ENCODE data around the gene SLF2.
A peak's percentile ranks its signal among the peaks of the same experiment; 100 is the strongest.

The SLF2 gene

GRCh38 chr10:100866575-100867098 lies 46.1 kb upstream of the SLF2 start:
- TF ChIP-seq, protein P1, sequence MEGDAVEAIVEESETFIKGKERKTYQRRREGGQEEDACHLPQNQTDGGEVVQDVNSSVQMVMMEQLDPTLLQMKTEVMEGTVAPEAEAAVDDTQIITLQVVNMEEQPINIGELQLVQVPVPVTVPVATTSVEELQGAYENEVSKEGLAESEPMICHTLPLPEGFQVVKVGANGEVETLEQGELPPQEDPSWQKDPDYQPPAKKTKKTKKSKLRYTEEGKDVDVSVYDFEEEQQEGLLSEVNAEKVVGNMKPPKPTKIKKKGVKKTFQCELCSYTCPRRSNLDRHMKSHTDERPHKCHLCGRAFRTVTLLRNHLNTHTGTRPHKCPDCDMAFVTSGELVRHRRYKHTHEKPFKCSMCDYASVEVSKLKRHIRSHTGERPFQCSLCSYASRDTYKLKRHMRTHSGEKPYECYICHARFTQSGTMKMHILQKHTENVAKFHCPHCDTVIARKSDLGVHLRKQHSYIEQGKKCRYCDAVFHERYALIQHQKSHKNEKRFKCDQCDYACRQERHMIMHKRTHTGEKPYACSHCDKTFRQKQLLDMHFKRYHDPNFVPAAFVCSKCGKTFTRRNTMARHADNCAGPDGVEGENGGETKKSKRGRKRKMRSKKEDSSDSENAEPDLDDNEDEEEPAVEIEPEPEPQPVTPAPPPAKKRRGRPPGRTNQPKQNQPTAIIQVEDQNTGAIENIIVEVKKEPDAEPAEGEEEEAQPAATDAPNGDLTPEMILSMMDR (IDR thresholded peaks at IDR 0.05; ENCODE audit: borderline replicate concordance, insufficient read depth, low read depth, low read length), result no peak
- no peak overlapping the region for H3K4me3 ChIP-seq (ENCODE audit: low read depth, low read length)

DNA sequence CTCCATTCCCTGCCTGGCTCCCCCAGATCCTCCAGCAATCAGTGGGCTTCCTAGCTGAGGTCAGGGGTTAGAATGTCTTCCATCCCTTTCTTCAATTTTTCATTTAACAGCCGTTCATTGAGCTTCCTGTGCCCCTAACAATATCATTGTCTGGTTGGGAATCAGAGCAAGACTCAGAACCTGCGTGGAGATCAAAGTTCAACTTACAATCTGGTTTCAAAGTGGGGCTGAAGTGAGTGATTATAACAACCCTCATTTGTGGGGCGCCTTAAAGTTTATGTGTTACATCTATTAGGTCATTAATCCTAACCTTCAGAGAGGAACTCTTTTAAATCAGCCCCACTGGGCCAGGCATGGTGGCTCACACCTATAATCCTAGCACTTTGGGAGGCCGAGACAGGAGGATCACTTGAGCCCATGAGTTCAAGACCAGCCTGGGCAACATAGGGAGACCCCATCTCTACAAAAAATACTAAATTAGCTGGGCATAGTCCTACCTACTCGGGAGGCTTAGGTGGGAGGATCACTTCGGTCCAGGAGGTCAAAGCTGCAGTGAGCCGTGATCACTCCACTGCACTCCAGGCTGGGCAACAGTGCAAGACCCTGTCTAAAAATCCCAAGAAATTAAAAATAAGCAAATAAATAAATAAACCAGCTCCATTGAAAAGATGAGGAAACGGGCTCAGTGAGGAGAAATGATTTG lies 45.4 kb upstream of the SLF2 start:
- no peak overlapping the region for H3K4me3 ChIP-seq (ENCODE audit: low read depth, low read length)
- TF ChIP-seq, protein P1 (IDR thresholded peaks at IDR 0.05; ENCODE audit: borderline replicate concordance, insufficient read depth, low read depth, low read length), result no peak

DNA sequence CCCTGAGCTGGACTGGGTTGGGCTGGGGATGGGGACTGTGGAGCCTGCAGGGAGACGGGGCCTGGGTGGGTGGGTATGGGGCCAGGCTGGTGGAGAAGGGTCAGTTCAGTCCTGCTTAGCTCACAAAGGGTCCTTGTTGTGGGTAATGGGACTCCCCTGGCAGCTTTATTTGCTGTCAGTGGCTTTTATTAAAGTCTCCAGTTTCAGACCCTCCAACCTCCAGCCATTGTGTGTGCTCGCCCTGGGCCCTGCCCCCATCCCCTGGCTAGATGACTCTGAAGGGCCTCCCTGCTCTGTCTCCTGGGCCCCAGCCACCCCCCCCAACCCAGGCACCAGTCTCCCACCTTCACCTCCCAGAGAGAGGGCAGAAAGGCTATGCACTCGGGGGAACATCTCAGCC lies 44.4 kb upstream of the SLF2 start:
- TF ChIP-seq, protein P1 (IDR thresholded peaks at IDR 0.05; ENCODE audit: borderline replicate concordance, insufficient read depth, low read depth, low read length), result no peak
- no peak overlapping the region for H3K4me3 ChIP-seq (ENCODE audit: low read depth, low read length)

DNA sequence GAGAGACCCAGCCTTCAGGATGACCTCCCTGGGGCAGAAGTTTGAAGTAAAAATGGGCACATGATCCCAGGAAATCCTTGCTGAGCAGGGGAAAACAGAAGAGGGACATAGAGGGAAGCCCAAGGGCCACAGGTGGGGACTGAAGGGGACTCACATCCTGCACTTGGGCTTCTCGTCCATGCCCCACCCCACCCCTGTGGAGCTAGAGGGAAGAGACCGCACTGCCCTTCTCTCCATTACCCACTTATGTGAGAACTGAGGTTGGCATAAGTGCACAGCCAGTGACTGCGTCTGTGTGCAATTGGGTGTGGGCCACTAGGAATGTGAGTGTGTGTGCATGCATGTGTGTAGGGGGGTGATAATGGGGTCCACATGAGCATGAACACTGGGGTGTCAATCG lies 43.4 kb upstream of the SLF2 start:
- TF ChIP-seq, protein P1 (IDR thresholded peaks at IDR 0.05; ENCODE audit: borderline replicate concordance, insufficient read depth, low read depth, low read length), result no peak

DNA sequence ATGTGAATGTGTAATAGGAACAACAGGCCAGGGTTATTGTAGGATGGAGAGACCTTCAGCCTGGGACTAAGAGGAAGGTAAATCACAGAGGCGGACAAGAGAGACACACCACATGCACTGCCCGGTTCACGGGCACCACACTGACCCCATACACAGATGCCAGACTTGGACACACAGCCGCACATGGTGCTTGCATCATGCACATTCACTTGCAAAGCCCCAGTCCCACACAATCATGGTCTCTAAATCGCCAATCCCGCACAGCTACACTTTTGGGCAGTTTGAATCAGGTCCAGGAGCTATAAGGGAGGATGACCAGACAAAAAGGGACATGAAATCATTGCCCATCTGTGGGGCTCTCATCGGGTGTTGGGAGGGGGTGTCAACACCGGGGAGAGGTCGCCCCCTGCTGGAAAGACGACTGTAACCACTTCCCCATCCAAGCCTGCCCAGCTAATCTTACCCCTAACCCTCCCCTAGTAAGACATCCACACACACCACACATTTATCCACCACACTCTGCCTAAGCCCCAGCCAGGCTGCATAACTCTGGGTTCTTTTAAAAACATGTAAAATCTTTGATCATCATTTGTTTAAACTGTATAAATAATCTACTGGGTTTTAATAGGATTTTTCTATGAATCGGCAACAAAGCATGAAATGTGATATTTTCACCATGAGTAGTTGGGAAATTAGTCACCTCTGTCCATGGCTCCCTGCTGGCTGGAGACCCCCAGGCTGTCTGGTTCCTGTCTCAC lies 40.5 kb upstream of the SLF2 start:
- H3K4me3 ChIP-seq (ENCODE audit: low read depth, low read length), result no peak overlapping the region
- TF ChIP-seq, protein P1 (IDR thresholded peaks at IDR 0.05; ENCODE audit: borderline replicate concordance, insufficient read depth, low read depth, low read length), result peak; percentile 69

More for the DNA sequence above, 43.4 kb upstream of the SLF2 start:
- H3K4me3 ChIP-seq (ENCODE audit: low read depth, low read length), result no peak overlapping the region

DNA sequence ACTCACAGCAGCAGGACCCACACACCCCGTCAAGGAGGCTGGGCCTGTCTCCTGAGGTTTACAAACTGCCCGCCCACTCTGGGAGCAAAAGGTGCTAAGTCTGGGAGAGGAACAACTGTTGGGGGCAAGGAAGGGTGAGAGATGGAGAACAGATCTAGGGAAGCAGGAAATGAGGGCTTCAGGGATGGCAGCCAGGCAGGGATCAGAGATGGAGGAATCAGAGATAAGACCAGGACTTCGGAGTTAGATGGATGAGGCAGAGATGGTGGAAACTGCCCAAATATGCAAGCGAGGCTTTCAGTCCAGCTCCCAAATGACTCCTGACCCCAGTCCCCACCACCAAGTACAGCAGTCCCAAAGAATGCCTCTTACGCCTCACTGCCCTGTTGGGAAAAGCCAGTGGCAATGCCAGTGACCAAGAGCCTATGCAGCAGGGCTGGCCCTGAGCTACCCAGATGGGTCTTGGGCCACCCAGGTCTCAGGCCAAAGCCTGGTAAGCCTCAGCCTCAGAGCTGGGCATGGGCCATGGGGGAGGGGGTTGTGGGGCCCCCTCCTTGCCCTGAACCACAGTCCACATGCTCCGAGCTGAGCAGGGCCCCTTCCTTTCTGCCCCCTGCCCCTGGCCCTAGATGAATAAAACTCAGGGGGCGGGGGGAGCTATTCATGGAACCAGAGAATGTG lies 39.5 kb upstream of the SLF2 start:
- no peak overlapping the region for H3K4me3 ChIP-seq (ENCODE audit: low read depth, low read length)
- TF ChIP-seq, protein P1 (IDR thresholded peaks at IDR 0.05; ENCODE audit: borderline replicate concordance, insufficient read depth, low read depth, low read length), result no peak
